NT2/D1 (cell line): Measurements from ENCODE around the gene TM9SF2.

Experiments
- SUZ12 ChIP-seq: IDR thresholded peaks from 2 replicates; pipeline ENCODE4 v1.6.1; 2011; ENCODE audit not compliant: insufficient read length, insufficient read depth; ENCODE audit errors: extremely low read depth
- YY1 ChIP-seq: IDR thresholded peaks from 2 replicates; pipeline ENCODE4 v1.6.1; 2011; ENCODE audit not compliant: insufficient read length, insufficient read depth
- ZNF274 ChIP-seq: IDR thresholded peaks from 2 replicates; pipeline ENCODE4 v1.6.1; 2011; ENCODE audit warnings: mild to moderate bottlenecking, low read depth, low read length

GRCh38 chr13:99484473-99484872 is 16.8 kb upstream of the TM9SF2 start:
- TF ChIP-seq SUZ12 (no peak), YY1 (no peak), ZNF274 (no peak)
